Measurements from ENCODE around the gene TP53INP2. TPM values are rescaled to one million over a fixed set of nuclear protein-coding genes. Genes with fewer than 3 reads are reported as not detected.

Gene TP53INP2
- total and polyA plus RNA-seq, 9 of the 15 experiments (the other 6 are each of a cell fraction or from before 2014, with no cell fraction given): 0.43 to 5.0 (median 1.3) TPM

DNA sequence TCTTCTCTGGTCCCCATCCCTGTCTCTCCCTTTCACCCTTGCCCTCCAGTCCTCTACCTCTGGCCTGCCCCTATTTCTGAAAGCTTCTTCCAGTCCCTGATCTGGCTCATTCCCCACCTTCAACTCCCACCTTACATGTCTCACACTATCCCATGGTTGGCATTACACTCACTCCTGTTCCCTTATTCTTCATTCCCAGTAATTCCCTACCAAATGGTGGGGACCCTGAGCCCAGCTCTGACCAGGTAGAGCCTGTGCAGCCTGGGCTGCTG is 6.4 kb downstream of the TP53INP2 start:
- H3K27ac ChIP-seq (ENCODE audit: extremely low read depth, low read depth, low read length): no peak overlapping the region
- in situ Hi-C loops (cut with MboI) (no loop called here), intact Hi-C loops (cut with micrococcal nuclease) (loop anchor here (5.0 kb wide), 1 partner anchor 57 kb away; no protein-coding TSS in a partner anchor)
- no peak for TF ChIP-seq ZBTB8A (IDR thresholded peaks at IDR 0.05; ENCODE audit: partially characterized antibody)
- no peak for TF ChIP-seq GTF2E2 (tag; IDR thresholded peaks at IDR 0.05)
- TF ChIP-seq, protein P1, sequence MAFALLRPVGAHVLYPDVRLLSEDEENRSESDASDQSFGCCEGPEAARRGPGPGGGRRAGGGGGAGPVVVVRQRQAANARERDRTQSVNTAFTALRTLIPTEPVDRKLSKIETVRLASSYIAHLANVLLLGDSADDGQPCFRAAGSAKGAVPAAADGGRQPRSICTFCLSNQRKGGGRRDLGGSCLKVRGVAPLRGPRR (CRISPR knock-in tag; IDR thresholded peaks at IDR 0.05): no peak
- TF ChIP-seq ZNF644 (tag; IDR thresholded peaks at IDR 0.05; ENCODE audit: low read depth): no peak
- TF ChIP-seq ZNF282 (CRISPR knock-in tag; IDR thresholded peaks at IDR 0.05): no peak
- no peak for TF ChIP-seq TBL1XR1 (IDR thresholded peaks at IDR 0.05; ENCODE audit: low read length in 2 of 2)
- FAIRE-seq (no peak), ATAC-seq (no peak), DNase-seq (ENCODE audit: extremely low read depth in 1 of 4, low spot score in 3 of 4) (no peak)
- no peak overlapping the region; a peak in 1 of 4 replicates for H3K9ac ChIP-seq (ENCODE audit: insufficient read depth in 1 of 2, low read depth in 2 of 2, low read length in 2 of 2)
- CTCF ChIA-PET (ENCODE audit: low intra/inter-chr PET ratio): interaction anchor here (0.6 kb wide), 1 partner anchor 165 kb away, joined by 3 read pairs; no protein-coding TSS in a partner anchor
- peaks cover 32 to 36% of the 10 kb centered on the region in 2 experiments for H3K4me1 ChIP-seq (replicated peaks in 1 of 2; ENCODE audit: control insufficient read depth in 2 of 2, insufficient read depth in 2 of 2, low read length in 2 of 2)
- H3K9me1 ChIP-seq (ENCODE audit: control insufficient read depth, insufficient read depth, low read length): no peaks in the 10 kb centered on the region
- POLR2A ChIA-PET: interaction anchor here (0.6 to 0.9 kb wide), 4 partner anchors 13 to 133 kb away, joined by 3 to 4 read pairs (median 3); no protein-coding TSS in a partner anchor
- no peaks in the 10 kb centered on the region for H3K9me3 ChIP-seq (replicated peaks; ENCODE audit: control insufficient read depth, insufficient read depth, low read depth, low read length)
- H3K36me3 ChIP-seq (ENCODE audit: control insufficient read depth, insufficient read depth, low read length): peaks cover 11% of the 10 kb centered on the region; the same call in 2 of the 3 replicates
- H3K79me2 ChIP-seq (ENCODE audit: control insufficient read depth, insufficient read depth, low read length): no peaks in the 10 kb centered on the region
- no TSS peak for BruUV-seq (replicated peaks)
- no peak overlapping the region for H3K4me2 ChIP-seq (ENCODE audit: insufficient read depth, low read length)
- H4K20me1 ChIP-seq (replicated peaks; ENCODE audit: control insufficient read depth, insufficient read depth, low read length): 0 out of 2 replicates have a peak, but pooled peaks cover 2% of the 10 kb centered on the region
- H2AFZ ChIP-seq (ENCODE audit: low read depth, low read length): no peak overlapping the region
- no peak overlapping the region for H3K4me3 ChIP-seq
- H3K27me3 ChIP-seq (ENCODE audit: control insufficient read depth in 2 of 2, insufficient read depth in 2 of 2, low read length in 2 of 2): no peaks in the 10 kb centered on the region
